Hepatocyte (in vitro differentiated cells): Measurements from ENCODE around the gene SMPD2. TPM values are rescaled to one million over a fixed set of nuclear protein-coding genes. Genes with fewer than 3 reads are reported as not detected.

ENCODE experiments used
- DNase-seq: peaks from one replicate; pipeline ENCODE4 v3.0.0-alpha.2; 2016; ENCODE audit warnings: low spot score
- H2AFZ ChIP-seq: fragments of 200-600 bp; sonication (generic); 2 replicates; pipeline ENCODE4 v1.6.0; 2016; ENCODE audit warnings: antibody characterized with exemption, mild to moderate bottlenecking
- H3K27ac ChIP-seq: fragments of 200-600 bp; sonication (generic); 2 replicates; pipeline ENCODE4 v1.5.1; 2016; ENCODE audit warnings: mild to moderate bottlenecking
- H3K27me3 ChIP-seq: fragments of 200-600 bp; sonication (generic); 2 replicates; pipeline ENCODE4 v1.6.1; 2016
- H3K36me3 ChIP-seq: fragments of 200-600 bp; sonication (generic); replicated peaks from 2 replicates; pipeline ENCODE4 v1.5.1; 2016; ENCODE audit warnings: low read depth; ENCODE audit not compliant: insufficient read depth
- H3K4me1 ChIP-seq: fragments of 200-600 bp; sonication (generic); 2 replicates; pipeline ENCODE4 v1.5.1; 2016; ENCODE audit warnings: mild to moderate bottlenecking, moderate library complexity; ENCODE audit not compliant: insufficient read depth
- H3K4me2 ChIP-seq: fragments of 200-600 bp; sonication (generic); 2 replicates; pipeline ENCODE4 v1.6.0; 2016
- H3K4me3 ChIP-seq: fragments of 200-600 bp; sonication (generic); 2 replicates; pipeline ENCODE4 v1.5.1; 2016; ENCODE audit warnings: mild to moderate bottlenecking
- H3K79me2 ChIP-seq: fragments of 200-600 bp; sonication (generic); 2 replicates; pipeline ENCODE4 v1.6.0; 2017; ENCODE audit warnings: mild to moderate bottlenecking
- H3K9me2 ChIP-seq: fragments of 200-600 bp; sonication (generic); replicated peaks from 2 replicates; pipeline ENCODE4 v1.6.0; 2017; ENCODE audit warnings: mild to moderate bottlenecking; ENCODE audit not compliant: insufficient read depth
- H3K9me3 ChIP-seq: fragments of 200-600 bp; sonication (generic); 2 replicates; pipeline ENCODE4 v1.5.1; 2016; ENCODE audit warnings: low read depth, mild to moderate bottlenecking
- H4K20me1 ChIP-seq: fragments of 200-600 bp; sonication (generic); 2 replicates; pipeline ENCODE4 v1.6.0; 2016; ENCODE audit warnings: mild to moderate bottlenecking; ENCODE audit not compliant: insufficient read depth, poor library complexity, severe bottlenecking
- EZH2 ChIP-seq: fragments of 200-600 bp; sonication (generic); IDR thresholded peaks from 2 replicates; pipeline ENCODE4 v1.6.1; 2016; ENCODE audit warnings: antibody characterized with exemption, mild to moderate bottlenecking, borderline replicate concordance
- EZH2phosphoT487 ChIP-seq: fragments of 200-600 bp; sonication (generic); IDR thresholded peaks from one replicate; pipeline ENCODE4 v1.6.1; 2018; ENCODE audit warnings: antibody characterized with exemption, mild to moderate bottlenecking, low read depth, moderate library complexity; ENCODE audit not compliant: unreplicated experiment, severe bottlenecking
- WGBS: methylation state at CpG from one replicate; pipeline ENCODE4 v1.1.6; 2016; ENCODE audit warnings: low lambda C conversion rate; ENCODE audit errors: missing lambda C conversion rate; 5-methylcytosine and 5-hydroxymethylcytosine counted together
- polyA plus RNA-seq: library from polyadenylated mRNA; unstranded; fragments of >200 nt; fragmentation: Nextera tagmentation; extraction: Ambion mirVana; gene quantifications from 2 replicates; pipeline ENCODE4 v1.2.1, GENCODE V29; 2016
- total RNA-seq: library from RNA; depleted of rRNA; stranded (reverse); fragments of >200 nt; gene quantifications from 2 replicates; pipeline ENCODE4 v1.2.3, GENCODE V29; 2014
- TF ChIP-seq, protein P1 (sequence below): fragments of 200-600 bp; sonication (generic); IDR thresholded peaks from 2 replicates; pipeline ENCODE4 v1.5.1; 2016; ENCODE audit warnings: antibody characterized with exemption, mild to moderate bottlenecking; ENCODE audit not compliant: poor library complexity

The SMPD2 gene
- total and polyA plus RNA-seq, 2 experiments from 2014 or later = 9.3 to 19.2 TPM

DNA sequence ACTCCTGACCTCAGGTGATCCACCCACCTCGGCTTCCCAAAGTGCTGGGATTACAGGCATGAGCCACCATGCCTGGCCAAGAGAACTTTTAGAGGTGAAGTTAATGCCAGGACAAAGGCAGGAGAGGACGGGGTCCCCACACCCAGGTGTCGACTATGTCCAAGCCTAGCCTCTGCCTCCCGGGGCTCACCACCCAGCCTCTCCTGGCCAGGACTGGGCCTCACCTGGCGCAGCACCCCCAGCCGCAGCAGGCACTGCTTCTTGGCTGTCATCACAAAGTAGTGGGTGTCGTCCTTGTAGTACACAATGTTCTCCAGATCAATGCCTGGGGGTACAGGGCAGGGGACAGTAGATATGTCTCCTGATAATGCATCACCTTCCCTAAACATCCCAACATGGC lies 10.9 kb downstream of the SMPD2 start:
- H3K9me2 ChIP-seq = no peaks in the 10 kb centered on the region
- no peak for TF ChIP-seq EZH2phosphoT487
- TF ChIP-seq, protein P1, sequence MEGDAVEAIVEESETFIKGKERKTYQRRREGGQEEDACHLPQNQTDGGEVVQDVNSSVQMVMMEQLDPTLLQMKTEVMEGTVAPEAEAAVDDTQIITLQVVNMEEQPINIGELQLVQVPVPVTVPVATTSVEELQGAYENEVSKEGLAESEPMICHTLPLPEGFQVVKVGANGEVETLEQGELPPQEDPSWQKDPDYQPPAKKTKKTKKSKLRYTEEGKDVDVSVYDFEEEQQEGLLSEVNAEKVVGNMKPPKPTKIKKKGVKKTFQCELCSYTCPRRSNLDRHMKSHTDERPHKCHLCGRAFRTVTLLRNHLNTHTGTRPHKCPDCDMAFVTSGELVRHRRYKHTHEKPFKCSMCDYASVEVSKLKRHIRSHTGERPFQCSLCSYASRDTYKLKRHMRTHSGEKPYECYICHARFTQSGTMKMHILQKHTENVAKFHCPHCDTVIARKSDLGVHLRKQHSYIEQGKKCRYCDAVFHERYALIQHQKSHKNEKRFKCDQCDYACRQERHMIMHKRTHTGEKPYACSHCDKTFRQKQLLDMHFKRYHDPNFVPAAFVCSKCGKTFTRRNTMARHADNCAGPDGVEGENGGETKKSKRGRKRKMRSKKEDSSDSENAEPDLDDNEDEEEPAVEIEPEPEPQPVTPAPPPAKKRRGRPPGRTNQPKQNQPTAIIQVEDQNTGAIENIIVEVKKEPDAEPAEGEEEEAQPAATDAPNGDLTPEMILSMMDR = no peak
- no peak for TF ChIP-seq EZH2
- H3K9me3 ChIP-seq = no peaks in the 10 kb centered on the region
- no peak overlapping the region for H3K4me2 ChIP-seq
- H3K4me1 ChIP-seq = peaks cover 6% of the 10 kb centered on the region
- H4K20me1 ChIP-seq = no peaks in the 10 kb centered on the region
- no peaks in the 10 kb centered on the region for H3K27me3 ChIP-seq
- H3K79me2 ChIP-seq = peaks cover 6% of the 10 kb centered on the region
- H2AFZ ChIP-seq = no peak overlapping the region
- H3K4me3 ChIP-seq = no peak overlapping the region
- WGBS = 97% methylated on average over 7 of the region's 7 CpGs
- H3K36me3 ChIP-seq = no peaks in the 10 kb centered on the region
- no peak overlapping the region for H3K27ac ChIP-seq
- DNase-seq = no peak

DNA sequence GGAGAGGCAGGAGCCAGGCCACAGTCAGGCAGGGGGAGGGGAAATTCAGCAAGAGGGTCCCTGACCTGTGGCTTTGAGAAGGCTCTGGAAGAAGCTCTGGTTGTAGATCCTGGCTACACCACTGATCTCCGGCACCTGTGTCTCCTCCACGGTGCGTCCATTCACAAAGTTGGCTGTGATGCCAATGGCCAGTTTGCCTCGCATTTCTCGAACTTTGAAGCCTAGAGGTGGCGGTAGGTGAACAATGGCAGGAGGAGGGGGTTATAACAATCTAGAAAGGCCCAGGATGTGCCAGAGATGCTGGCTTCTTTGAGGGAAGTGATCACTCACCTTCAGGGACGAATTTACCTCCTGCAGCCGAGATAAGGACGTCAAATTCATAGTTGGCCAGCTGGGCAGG lies 11.7 kb downstream of the SMPD2 start:
- no peak for DNase-seq
- no peak for TF ChIP-seq EZH2
- no peak for TF ChIP-seq EZH2phosphoT487
- TF ChIP-seq, protein P1 = no peak
- Histone ChIP-seq H3K79me2 (peaks cover 6% of the 10 kb centered on the region), H3K27me3 (no peaks in the 10 kb centered on the region), H3K4me2 (no peak overlapping the region), H2AFZ (no peak overlapping the region), H3K36me3 (no peaks in the 10 kb centered on the region), H3K27ac (no peak overlapping the region), H3K4me3 (no peak overlapping the region), H3K9me3 (no peaks in the 10 kb centered on the region), H3K9me2 (no peaks in the 10 kb centered on the region), H3K4me1 (peaks cover 6% of the 10 kb centered on the region), H4K20me1 (no peaks in the 10 kb centered on the region)
- WGBS = 93% methylated on average over 9 of the region's 9 CpGs

DNA sequence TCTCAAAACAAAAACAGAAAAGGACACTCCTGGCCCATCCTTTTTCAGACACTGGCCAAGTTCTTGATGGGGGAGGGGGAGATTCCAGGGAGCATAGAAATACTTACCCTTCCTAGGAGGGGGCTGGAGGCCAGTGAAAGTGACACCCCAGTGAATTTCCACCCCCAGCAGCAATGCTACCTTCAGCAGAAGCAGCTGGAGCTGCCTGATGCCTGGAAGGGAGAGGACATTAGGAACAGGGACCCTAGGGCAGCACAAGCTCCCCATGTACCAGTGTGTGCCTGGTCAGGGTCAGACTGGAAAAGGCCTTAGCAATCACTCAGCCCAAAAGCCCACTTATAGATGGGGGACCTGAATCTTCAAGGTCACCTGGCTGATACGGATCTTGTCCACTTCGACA lies 12.6 kb downstream of the SMPD2 start:
- Histone ChIP-seq H3K4me2 (no peak overlapping the region), H4K20me1 (no peaks in the 10 kb centered on the region), H3K9me3 (no peaks in the 10 kb centered on the region), H3K4me1 (peaks cover 6% of the 10 kb centered on the region), H3K9me2 (no peaks in the 10 kb centered on the region), H3K27ac (no peak overlapping the region), H3K36me3 (no peaks in the 10 kb centered on the region), H3K27me3 (no peaks in the 10 kb centered on the region), H3K4me3 (no peak overlapping the region), H2AFZ (no peak overlapping the region), H3K79me2 (peaks cover 6% of the 10 kb centered on the region)
- TF ChIP-seq EZH2 (no peak), EZH2phosphoT487 (no peak)
- TF ChIP-seq, protein P1 = no peak
- no peak for DNase-seq
- 97% methylated on average over 2 of the region's 2 CpGs for WGBS
